Hematopoietic multipotent progenitor cell (in vitro differentiated cells): ENCODE measurements around the gene MAP3K15. TPM values are rescaled to one million over a fixed set of nuclear protein-coding genes. Genes with fewer than 3 reads are reported as not detected.

Source experiments
- DNase-seq, 3 donors: peaks; one replicate each; pipeline ENCODE4 v3.0.0-alpha.2; 2011 to 2015; ENCODE audit warnings: low read depth in 2 of 3, low spot score in 2 of 3
- total RNA-seq: library from RNA; depleted of rRNA; stranded (reverse); fragments of >200 nt; gene quantifications from one replicate; pipeline ENCODE4 v1.2.3, GENCODE V29; 2012

MAP3K15 gene, protein sequence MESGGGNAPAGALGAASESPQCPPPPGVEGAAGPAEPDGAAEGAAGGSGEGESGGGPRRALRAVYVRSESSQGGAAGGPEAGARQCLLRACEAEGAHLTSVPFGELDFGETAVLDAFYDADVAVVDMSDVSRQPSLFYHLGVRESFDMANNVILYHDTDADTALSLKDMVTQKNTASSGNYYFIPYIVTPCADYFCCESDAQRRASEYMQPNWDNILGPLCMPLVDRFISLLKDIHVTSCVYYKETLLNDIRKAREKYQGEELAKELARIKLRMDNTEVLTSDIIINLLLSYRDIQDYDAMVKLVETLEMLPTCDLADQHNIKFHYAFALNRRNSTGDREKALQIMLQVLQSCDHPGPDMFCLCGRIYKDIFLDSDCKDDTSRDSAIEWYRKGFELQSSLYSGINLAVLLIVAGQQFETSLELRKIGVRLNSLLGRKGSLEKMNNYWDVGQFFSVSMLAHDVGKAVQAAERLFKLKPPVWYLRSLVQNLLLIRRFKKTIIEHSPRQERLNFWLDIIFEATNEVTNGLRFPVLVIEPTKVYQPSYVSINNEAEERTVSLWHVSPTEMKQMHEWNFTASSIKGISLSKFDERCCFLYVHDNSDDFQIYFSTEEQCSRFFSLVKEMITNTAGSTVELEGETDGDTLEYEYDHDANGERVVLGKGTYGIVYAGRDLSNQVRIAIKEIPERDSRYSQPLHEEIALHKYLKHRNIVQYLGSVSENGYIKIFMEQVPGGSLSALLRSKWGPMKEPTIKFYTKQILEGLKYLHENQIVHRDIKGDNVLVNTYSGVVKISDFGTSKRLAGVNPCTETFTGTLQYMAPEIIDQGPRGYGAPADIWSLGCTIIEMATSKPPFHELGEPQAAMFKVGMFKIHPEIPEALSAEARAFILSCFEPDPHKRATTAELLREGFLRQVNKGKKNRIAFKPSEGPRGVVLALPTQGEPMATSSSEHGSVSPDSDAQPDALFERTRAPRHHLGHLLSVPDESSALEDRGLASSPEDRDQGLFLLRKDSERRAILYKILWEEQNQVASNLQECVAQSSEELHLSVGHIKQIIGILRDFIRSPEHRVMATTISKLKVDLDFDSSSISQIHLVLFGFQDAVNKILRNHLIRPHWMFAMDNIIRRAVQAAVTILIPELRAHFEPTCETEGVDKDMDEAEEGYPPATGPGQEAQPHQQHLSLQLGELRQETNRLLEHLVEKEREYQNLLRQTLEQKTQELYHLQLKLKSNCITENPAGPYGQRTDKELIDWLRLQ (N-terminal part only)
- total RNA-seq = 0.27 TPM

DNA sequence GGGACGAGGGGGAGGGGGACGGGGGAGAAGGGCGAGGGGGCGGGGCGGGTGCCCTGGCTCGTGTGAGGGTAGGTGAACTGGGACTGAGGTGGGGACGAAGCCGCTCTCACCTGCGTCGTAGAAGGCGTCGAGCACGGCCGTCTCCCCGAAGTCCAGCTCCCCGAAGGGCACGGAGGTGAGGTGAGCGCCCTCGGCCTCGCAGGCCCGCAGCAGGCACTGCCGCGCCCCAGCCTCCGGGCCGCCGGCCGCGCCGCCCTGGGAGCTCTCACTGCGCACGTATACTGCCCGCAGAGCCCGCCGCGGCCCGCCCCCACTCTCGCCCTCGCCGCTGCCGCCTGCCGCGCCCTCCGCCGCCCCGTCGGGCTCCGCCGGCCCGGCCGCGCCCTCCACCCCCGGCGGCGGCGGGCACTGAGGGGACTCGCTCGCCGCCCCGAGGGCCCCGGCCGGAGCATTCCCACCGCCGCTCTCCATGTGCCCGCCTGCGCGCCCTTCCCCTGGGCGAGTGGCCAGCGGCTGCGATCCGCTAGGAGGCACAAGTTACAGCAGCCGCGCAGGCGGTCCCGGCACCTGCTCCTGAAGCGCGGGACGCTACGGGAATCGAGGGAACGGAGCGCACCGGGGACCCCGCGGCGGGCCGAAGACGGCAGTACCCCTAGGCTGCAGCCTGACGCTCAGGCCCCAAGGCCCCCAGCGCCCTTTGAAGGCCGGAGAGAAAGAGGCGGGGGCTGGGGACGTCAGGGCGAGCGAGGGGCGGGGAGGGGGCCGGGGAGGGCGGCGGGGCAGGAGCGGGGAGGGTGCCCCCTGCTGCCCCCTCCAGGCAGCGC lies at the start of gene MAP3K15:
Gene MAP3K15 (minus strand): TSS at position 718 of the 824 bp plus-strand sequence. CDS start 247 bp downstream, at position 471.
- peak in 2 of 3 donors; percentile 4 to 23 for DNase-seq

DNA sequence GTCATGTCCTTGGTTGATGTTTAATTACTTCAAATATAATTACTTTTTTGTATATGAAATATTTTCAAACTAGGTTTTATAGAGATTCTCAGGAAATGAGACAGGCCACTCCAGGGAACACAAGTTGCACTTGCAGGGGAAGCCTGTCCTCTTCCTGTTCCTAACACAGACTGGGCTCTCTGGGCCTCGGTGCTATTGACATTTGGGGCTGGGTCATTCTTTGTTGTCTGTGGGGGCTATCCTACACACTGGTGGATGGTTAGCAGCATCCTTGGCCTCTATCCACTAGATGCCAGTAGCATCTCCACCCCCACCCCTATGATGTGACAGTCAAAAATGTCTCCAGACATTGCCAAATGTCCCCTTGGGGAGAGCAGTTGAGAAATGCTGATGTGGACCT lies 49.3 kb upstream of the MAP3K15 start:
- DNase-seq = no peak

DNA sequence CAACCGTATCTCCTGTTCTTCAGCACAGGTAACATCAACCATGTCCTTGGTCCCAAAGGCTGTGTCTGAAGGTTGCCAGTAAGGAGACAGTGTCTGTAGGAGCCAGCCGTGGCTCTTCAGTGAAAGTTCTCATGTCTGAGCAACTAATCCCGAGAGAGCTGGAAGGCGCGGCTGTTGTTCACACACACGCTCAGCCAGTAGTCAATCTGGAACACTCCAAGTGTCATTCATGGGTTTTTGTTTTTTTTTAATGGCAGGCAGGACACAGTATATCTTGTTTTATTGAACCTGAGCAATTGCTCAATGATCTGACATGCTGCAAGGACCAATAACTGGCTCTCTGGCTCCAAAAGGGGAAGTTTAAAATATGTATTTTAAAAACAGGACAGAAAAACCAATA lies 48.4 kb upstream of the MAP3K15 start:
- DNase-seq = no peak

DNA sequence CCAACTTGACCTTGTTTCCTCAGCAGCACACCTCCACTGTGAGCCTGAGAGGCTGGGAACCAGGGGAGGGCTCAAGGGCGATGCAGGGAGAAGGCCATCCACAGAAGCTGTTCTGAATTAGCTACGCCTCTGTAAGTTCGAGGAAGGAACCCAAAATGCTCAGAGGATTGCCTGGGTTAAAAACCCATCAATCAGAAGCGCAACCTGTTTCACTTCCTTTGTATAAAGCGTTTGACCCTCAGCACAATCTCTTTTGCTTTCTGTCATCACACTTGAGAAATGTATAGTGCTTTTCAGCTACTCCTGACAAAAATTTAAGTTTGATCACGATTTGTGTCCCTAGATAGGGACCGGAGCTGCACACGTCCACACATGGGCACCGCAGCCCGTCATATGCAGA lies 48.0 kb upstream of the MAP3K15 start:
- no peak for DNase-seq

DNA sequence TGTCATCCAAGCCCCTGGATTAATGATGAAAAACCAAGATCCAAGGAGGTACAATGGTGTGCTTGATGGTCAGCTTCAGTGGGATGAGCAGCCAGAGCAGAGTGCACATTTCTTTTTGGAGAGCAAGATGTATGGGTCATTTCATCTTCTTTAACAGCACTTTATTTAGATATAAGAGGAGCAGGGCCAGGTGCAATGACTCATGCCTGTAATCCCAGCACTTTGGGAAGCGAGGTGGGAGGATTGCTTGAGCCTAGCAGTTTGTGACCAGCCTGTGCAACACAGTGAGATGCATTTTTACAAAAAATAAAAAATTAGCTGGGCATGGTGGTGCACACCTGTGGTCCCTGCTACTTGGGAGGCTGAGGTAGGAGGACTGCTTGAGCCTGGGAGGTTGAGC lies 45.3 kb upstream of the MAP3K15 start:
- no peak for DNase-seq

DNA sequence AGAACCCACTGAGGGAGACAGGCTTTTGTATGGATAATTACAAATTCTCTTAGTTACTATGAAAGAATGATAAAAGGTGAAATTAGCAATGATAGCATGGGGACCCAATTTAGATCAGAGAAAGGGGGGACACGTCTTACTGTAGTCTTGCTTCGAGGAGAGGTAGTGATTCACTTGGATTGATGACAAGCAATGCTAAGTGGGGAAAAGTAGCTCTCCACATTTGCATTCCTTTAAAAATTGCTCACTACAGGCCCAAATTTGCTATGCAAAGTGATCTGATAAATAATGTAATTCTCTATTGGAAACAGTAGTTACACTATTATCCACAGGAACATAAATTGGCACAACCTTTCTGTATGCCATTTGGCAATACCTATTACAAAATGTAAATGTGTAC lies 42.5 kb upstream of the MAP3K15 start:
- no peak for DNase-seq

DNA sequence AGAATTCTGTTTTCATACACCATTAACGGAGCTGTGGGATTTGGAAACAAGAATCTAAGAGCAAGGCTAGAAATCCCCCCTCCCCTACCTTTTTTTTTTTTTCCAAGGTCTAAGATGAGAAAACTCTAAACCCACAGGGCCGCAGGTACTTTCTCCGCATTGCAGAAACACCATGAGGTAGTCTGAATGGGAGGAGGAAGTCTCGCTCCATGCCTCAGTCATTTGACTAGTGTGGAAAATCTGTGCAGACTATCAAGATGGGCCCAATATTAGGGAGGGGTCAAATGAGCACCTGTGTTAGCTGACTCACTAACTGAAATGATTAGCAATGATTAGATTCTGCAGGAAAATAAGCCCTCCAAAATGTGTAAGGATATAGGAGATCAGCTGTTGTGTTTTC lies 40.9 kb upstream of the MAP3K15 start:
- DNase-seq = no peak

DNA sequence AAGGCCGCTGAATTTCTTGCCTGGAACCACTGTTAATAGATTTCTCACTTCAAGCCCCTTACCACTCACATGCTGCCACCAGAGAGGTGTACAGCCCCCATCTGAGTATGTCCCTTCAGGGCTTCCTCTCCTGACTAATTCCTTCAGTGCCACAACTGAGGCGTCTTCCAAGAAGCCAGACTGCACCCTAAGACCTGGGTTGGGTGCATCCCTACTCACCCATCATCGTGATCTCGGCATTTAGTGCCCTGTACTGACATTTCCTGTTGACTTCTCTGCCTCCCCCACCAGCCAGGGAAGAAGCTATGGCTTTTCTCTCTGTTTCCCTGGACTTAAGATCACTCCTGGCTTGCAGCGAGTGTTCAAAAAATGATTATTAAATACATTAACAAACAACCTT lies 40.4 kb upstream of the MAP3K15 start:
- DNase-seq = no peak

DNA sequence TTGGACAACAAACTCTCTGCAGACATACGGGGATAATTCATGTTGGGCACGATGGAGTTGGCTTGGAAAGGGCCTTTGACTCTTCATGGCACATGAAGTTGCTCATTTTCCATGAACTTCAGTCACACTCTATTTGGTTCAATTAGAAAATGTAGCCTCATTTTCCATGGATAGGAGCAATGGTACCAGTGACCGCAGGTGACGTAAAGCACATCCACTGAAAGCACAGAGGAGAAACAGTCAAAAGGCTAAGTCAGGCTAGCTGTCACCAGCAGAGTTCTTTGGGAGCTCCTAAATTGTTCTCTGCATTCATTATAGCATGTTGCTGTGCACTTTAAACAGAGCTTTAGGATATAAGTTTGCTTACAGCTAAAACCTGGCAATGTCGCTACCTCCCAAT lies 39.9 kb upstream of the MAP3K15 start:
- no peak for DNase-seq

DNA sequence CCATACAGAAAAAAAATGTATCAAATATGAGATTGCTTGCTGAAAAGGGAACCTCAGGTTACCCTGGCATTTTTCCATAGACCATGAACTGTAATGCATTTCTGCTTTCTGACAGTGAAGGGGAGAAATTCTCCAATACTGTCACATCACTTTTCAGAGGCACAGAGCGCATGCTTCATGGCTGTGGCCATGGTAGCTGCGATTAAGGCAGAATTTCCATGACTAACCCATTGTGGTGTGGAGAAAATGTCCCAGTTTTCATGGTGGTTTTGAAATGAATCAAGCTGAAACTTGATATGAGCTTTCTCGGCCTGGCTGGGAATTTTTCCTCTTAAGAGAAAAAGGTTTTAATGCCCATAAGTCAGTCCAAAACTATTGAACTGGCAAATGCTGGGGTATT lies 39.5 kb upstream of the MAP3K15 start:
- peak in 2 of 3 donors; percentile 19 to 61 for DNase-seq

DNA sequence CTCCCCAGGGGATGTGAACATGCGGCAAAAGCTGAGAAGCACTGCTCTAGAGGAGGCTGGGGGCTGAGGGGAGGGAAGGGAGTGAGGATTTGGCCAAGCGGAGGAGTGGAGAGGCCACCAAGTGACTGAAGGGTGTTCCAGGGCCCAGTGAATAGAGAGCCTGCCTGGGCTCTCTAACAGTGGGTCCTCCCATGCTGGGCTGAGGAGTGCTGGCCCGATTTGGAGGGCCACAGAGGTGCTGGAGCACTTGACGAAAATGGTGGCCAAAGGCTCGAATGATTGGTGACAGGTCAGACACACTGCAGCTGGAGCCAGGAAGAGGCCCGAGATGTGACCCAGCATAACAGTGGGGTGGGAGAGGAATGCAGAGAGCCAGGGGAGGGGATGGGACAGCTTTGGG lies 37.5 kb upstream of the MAP3K15 start:
- no peak for DNase-seq

DNA sequence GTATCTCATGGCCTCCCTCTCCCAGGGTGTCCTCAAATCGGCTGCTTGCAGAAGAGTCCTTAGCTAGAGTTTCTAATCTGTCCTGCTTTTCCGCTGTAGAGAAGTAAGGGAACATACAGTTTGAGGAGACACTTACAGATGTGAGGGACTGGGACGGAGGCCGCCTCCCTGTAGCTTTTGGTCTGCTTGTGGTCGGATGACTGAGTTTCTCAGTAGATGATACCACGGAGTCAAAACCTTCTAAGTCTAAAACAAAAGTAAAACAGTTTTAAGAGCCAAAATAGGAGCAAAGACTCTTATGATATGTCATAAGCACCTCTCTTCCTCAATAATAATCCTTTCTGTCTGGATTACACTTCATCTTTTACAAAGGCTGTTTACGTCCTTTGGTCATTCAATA lies 34.5 kb upstream of the MAP3K15 start:
- DNase-seq = no peak

DNA sequence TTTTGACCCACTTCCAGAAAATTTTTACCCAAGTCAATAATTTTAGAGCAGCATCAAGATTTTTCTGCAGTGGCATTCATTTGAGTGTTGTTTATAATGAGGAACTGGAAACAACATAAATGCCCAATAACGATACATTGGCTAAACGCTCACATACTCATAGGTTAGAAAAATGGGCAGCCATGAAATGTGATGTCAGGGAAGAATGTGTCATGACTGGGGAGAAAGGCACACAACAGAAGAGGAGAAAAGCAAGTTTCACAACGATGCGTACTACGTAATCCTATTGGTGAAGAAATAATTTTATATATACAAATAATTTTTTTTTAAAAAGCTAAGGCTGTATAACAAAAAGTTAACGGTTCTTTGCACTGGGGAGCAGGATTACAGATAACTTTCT lies 33.6 kb upstream of the MAP3K15 start:
- DNase-seq = no peak

DNA sequence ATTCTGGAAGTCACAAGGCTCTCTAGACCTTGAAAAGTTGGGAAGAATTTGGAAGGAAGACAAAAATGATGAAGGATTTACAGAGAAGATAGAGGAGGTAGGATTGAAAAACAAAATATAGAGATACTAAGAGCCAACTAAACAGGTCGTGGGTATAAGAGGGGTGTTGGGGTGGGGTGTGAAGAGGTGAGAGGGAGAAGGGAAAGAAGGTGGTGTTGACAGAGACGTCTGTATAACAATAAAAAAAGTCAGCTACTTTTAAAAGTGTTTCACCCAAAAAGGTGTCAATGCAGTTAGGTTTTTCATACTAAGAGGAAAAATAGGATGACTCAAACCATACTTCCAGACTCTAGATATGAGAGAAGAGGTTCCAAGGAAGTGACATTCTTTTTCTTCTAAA lies 33.0 kb upstream of the MAP3K15 start:
- DNase-seq = no peak

DNA sequence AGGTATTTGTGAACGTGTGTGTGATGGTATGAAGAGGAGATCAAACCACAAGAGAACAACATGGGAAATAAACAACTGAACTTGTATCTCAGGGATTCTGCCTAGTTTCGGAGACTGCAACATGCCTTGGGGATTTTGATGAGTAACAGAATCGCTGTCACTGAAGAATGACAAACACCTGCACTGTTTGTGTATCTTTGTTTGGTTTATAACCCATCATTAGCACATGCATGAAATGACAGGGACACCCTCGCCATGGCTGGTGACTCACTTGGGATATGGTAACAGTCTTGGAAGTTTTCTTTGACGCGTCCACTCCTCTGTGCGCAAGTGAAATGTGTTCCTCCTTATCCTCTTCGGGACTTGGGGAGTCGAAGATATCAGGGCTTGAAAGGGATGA lies 30.3 kb upstream of the MAP3K15 start:
- no peak for DNase-seq

DNA sequence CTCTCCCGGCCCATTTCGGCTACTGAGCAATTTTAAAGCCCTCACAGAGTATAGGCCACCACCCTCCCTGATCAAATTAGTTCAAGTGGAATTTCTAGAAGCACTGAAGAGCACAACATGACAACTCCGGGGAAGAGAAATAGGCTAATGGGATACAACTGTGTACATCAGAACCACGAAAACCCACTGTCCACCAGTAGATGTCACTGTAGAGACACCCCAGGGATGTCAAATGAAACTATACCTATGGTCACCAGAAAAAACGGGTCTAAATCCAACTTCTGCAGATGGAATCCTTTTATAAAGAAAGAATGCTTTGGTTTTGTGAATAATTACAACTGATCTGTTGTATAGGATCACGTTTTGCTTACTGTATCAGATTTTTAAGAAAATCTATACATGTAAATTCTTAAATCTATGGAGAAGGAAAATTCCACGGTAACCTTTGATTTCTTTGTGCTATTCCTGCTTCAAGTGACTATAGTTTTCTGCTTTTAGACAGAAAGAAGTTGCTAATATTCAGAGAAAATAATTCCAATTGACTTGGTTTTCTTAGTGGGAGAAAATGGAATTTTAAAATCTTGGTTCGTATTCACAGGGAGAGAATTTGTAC lies 29.5 kb upstream of the MAP3K15 start:
- DNase-seq = peak in 2 of 3 donors; percentile 33 to 60

DNA sequence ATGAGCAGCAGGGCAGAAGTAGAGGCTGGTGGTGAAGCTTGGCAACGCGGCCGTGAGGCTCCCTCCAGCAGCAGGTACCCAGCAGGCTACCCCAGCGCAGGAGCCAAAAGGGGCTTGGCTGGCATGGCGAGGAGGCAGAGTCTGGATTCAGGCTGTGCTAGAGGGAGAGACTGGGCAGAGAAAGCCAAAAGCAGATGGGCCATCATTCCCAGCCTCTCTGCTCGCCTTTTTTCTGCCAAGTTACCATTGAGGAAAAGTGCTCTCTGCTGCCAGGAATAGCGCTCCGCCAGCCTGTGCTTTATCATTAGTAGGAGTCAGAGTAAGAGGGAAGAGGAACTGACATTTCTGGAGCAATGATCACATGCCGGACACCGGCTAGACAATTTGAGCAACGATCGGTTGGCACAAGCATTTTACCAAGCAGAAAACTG lies 28.7 kb upstream of the MAP3K15 start:
- no peak for DNase-seq

DNA sequence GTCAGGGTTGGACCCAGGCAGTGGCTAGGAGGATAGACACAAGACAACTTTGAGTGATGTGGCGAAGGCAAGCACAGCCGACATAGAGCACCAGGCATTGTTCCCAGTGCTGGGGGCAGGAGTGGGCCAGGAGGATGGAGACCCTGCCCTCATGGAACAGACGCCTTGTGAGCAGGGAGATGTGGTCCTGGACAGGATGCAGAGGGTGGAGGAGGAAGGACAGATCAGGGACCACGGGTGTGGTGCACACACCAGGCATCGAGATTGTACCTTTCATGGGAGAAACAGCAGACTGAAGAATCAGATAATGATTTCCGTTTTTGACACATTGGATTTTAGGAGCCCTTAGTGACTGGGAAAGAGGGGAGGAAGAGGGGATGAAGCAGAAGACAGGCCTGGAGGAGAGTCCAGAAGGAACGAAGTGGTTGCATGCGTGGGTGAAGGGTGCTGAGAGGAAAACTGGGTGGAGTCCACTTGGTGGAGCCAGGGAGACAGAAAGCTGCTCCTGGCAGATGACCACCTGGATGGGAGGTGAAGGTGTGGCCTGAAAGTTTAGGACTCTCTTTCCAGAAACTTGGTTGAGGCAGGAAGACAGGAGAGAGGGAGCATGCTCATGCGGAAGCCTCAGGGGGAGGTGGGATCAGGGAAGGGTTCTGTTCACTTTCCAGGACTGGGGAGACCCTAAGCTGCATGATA lies 27.9 kb upstream of the MAP3K15 start:
- no peak for DNase-seq

DNA sequence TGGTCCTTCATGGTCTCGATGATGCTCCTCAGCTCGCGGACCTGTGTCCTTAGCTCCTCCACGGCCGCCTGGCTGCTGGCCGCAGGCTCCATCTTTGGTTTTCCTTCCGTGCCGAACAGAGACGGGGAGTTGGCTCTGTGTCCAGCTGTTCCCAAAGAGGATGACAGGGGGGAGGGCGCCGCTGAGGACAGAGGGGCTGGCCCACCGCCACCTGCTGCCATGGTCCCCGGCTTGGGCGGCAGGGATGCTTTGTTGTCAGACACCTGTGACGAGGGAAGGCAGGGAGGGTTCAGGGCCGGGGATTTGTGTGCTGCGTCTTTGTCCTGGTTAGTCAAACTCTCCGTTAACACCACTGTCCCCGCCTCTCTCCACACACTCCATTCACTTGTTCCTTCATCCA lies 26.6 kb upstream of the MAP3K15 start:
- DNase-seq = no peak
